HG03045 (cell line): ENCODE measurements around the gene ERGIC1.

Source experiments
- ATAC-seq: cut with Tn5 transposase; IDR thresholded peaks from one replicate; pipeline ENCODE4 v1.9.1; 2021; ENCODE audit warnings: mild to moderate bottlenecking, moderate library complexity; ENCODE audit not compliant: unreplicated experiment

Gene ERGIC1

DNA sequence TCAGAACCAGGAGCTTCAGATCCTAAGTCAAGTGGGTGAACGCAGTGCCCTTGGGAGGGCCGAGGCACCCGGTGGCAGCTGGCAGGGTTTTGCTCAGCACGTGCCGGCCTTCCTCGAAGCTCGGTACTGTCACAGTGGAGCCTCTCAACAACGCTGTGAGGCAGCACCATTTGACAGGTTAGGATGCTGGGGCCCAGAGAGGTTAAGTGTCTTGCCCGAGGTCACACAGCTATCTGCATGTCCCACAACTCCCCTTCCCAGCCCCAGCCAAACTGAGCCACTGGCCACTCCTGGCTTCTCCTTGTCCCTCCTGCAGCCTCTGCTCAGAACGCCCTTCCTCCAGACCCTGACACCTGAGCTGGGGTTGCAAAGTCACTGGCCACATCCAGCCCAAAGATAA, 81.5 kb downstream of the ERGIC1 start:
- no peak for ATAC-seq

DNA sequence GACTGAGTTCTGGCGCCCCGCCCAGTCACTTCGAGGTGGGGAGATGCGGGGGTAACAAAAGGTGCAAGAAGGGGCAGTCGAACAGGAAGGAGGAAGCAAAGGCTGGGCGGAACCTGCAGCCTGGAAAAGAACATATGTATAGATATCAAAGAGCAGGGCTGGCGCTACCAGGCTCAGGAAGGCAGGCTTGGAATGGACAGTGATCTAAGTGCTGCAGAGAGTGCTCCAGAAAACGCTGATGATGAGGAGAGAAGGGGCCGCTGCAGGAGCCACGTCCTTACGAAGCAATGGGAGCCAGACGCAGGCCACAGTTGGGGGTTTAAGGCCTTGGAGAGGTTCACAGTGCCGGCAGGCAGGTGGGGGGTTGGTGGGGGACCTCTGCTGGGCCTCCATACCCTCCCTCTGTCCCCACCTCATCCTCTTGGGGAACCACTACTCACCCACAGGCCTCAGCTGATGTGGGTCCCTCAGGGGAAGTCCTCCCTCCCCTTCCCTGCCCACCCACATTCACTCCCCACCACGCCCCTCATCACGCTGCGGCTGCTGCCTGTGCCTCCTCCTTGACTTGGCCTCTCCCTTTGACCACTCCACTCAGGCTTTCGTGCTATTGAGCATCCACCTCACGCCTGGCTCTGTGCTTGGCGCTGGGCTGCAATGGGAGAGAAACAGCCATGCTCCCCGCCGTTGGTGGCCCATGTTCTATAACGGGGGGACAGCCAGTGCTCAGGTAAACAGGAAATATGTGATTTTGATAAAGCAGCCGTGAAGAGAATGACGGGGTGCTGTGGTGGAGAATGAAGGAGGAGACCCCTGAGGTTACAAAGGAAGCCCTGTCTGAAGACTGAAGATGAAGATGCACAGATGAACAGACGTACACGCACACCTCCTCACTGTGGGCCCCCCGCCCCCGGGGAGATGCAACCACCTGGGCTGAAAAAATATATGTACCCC, 84.6 kb downstream of the ERGIC1 start:
- ATAC-seq: no peak

DNA sequence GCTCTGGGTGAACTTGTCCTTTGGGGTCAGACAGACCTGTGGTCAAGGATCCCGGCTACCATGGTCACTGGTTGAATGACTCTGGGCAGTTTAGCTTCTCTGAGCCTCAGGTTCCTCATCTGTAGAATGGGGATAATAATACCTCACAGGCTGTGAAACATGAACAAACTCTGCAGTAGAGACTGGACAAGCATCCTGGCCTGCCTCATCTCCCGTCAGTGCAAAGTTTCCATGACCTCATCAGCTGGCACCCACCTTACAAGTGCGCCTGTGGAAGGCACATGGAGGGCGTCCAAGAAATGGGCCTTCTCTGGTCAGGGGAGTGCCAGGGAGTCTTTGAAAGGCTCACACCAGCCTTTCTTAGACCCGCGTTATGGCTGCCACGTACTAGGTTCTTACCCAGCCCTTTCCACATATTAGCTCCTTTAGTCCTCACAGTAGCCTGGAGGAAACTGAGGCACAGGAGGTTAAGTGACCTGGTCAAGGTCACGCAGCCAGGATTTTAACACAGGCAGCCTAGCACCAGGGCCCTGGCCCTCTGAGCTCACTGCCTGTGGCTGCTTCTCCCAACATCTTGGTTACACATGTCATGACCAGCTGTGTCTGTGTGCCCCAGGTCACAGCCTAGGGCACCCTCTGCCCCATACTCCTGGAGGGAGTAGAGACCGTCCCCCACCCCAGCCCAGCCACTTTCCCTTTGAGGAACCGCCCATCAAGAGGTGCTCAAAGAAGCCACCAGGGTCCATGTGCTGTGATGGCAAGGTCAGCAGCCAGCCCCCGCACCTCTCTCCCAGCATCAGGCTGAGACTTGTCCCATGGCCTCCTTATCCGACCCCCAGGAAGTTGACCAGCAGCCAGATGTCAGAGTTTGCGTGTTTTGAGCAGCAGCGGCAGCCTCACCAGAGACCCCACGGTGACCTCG, 85.7 kb downstream of the ERGIC1 start:
- no peak for ATAC-seq

DNA sequence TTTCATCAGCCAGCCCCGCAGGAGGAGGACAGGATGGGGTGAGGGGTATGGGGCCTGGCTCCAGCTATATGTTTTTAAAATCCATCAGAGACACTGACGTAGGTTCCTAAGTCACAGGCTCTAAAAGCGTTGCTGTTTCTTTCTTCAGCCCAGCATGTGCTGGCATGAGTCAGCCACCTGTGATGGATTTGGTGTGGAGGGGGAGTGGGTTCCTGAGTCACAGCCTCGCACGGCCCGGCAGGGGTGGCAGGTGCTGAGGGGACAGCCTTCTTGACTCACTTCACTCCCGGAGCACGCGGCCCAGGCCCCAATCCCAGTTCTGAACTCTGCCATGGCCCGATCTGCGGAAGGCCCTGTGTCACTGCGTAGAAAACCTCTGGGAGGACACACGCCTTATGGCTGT, 86.4 kb downstream of the ERGIC1 start:
- no peak for ATAC-seq

DNA sequence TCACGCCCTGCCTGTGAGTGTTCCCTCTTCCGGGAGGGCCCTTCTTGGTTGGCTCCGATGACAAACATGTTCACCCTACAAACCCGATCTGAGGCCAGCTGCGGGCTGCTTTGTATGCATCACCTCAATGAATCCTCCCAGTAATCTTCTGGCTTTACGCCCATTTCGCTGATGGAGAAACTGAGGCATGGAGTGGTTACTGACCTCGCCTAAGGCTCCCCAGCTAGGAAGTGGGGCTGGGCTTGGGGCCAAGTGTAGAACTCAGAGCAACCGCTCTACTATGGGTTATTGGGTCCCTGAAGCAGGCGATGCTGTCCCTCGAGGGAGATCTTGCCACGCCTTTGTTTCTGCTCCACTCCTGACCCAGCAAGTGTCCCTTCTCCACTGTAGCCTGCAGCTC, 86.9 kb downstream of the ERGIC1 start:
- no peak for ATAC-seq

DNA sequence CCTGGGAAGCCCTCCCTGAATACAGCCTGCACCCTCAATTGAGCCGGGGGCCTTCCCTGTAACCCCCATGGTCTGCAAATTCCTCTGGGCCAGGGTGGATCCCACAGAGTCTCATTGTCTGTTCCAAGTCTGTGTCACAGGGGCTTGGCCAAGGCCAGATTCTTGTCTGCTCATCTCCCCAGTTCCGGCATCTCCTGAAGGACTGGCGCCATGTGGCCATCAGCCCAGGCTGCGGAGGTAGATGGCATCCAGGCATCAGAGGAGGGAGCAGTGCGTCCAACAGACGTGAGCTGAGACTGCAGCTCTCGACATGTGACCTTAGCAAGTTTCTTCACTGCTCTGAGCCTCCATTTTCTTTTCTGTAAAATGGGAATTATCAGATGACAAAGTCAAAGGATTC, 87.9 kb downstream of the ERGIC1 start:
- no peak for ATAC-seq

DNA sequence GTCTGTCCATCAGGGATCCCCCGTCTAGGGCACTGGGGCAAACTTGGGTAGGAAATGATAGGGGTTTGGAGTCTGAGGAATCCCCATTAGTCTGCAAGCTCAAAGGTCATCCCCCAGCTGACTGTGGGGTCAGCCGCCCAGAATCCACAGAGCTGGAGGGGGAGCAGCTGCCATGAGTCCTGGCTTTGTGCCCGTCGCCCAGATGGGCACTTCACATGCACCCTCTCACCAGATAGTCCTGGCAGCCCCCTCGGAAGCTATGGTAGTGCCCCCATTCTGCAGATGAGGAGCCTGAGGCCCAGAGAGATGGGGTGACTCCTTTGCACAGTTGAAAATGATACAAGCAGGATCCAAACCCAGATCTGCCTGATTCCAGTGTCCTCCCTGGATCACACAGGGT, 89.5 kb downstream of the ERGIC1 start:
- ATAC-seq: no peak

DNA sequence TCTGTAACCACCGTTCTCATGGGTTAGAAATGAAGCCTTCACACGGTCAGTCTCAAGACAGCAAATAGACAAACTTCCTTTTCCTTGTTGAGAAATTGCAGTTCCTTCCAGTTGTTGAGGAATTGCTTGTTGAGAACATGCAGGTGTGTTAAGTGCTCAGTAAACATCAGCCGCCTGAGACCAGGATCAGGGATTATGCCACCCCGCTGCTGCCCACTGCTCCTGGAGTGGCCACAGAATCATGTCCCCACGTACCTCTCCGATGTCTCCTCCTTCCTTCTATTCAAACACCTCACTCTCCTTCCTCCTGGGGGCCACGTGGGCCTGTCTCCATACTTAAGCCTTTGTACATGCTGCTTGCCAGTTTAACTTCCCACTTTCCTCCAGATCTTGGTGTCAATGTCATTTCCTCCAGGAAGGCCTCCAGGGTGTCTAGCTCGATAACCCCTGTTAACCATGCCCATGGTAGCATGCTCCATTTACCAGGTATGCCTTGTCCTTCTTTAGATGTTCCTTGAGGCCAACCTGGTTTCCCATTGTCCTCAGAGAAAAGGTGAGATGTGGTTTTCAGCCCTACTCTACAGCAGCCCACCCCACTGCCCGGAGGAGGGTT, 91.4 kb downstream of the ERGIC1 start:
- no peak for ATAC-seq

DNA sequence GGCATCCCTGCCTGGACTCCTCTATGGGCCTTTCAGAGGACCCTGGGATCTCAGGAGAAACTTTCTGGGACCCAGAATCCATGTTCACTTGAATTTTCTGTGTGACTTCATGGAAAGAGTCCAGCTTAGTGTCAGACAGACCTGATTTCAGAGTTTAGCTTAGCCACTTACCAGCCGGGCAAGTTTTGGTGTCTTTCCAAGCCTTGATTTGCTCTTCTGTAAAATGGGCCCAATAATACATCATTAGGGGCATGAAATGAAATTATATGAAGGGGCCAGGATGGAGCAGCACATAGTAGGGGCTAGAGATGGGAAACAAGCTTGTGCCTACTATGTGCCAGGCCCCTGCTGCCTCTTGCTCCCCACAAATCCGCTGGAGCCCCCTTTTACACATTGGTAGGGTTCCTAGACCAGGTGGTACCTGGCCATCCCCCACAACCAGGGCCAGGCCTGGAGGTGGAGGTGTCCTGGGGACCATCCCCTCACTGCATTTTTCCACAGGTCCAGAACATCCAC, 92.0 kb downstream of the ERGIC1 start:
- no peak for ATAC-seq

DNA sequence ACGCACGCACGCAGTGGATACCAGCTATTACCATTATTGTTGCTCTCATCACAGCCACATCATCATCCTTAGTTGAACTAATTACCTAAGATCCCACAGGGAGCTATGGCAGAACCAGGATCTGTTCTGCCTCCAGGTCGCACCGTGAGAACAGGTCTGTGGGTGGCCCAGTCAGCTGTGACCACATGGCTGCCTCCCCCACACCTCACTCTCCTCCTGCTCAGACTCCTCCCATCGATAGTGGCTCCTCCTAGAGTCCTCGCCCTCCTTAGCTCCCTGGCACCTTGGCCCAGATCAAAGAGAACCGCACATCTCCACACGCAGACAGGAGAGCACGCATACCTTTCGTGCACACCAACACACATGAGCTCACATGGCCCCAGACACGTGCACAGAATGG, 92.7 kb downstream of the ERGIC1 start:
- no peak for ATAC-seq

DNA sequence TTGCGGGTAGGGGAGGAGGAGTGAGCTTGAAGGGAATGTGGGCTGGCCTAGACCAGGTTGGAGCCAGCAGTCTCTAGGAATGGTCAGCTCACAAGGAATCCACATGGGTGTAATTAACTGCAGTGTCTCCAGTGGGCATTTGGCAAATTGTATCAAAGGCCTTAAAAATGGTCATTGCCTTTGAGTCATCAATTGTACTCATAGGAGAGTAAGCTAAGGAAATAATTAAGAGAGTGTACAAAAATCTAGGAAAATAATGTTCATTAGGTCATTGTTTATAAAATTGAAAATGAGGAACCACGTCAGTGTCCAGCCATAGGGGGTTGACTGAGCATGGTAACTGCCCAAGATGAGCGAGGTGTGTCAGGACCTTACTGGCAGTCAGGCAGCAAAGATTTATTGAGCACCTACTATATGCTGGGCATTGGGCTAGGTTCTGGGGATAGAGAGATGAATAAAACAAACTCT, 95.4 kb downstream of the ERGIC1 start:
- no peak for ATAC-seq

DNA sequence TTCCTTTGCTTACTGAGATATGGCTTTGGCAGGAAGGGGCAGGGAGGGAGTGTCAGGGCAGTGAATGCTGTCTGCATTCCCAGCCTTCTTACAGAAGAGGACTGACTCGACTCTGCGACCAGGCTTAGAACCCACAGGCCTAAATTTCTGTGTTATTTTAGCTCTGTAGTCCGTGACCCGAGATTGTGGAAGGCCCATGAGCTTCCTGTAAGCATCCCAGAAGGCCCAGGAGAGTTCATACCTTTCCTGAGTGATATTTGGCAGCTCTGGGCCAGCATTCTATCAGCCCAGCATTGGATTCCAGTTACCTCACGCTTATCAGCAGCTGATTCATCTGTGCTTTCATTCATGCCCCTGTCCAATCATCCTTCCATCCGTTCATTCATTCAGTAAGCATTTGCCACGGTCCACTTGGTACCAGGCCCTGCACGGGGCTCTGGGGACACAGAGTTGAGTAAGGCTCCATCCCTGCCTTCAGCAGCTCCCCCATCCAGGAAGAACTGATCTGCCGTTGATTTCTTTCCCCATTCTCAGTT, 97.0 kb downstream of the ERGIC1 start:
- no peak for ATAC-seq

DNA sequence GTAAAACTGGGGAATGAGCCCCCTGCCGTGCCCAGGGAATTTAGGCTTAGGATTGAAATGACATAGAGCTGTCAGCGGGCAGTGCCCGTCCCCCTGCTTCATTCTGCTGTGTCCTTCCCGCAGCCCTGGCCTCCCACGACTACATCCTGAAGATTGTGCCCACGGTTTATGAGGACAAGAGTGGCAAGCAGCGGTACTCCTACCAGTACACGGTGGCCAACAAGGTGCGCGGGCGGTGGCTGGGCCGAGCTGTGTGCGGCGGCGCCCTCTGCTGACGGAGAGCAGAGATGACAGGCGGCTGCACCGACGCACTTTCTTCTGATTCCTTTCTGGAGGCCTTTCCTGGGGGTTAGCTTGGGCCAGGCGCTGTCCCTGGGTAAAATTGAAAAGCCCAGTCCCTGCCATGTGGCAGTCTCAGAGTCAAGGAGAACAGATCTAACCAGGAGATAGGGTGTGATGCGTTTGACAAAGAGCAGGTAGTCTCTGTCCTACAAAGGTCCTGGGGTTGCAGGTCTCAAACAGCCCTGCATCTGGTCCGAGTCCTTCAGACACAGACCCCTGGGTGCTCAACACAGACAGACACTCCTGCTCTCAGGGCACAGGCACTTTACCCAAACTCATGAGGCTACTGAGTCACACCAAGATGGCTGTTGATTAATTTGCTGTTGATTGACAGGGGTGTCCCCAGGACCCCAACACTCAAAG, 98.4 kb downstream of the ERGIC1 start:
- peak; percentile 52 for ATAC-seq

DNA sequence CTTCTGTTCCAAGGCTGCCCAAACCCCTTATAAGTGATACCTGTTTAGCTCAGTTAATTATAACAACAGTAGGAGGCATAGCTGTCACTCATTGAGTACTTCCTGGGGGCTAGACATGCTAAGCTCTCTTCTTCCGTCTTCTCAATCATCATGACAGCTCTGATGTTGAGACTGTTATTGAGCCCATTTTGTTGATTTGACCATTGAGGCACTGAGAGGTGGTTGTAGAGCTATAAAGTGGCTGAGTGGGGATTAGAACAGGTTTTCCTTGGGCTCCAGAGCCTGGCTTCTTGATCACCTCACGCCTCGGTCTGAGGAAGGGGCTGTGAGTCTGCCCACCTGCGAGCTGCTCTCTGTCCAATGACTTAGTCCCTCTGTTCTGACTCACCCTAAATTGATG, 99.2 kb downstream of the ERGIC1 start:
- no peak for ATAC-seq

DNA sequence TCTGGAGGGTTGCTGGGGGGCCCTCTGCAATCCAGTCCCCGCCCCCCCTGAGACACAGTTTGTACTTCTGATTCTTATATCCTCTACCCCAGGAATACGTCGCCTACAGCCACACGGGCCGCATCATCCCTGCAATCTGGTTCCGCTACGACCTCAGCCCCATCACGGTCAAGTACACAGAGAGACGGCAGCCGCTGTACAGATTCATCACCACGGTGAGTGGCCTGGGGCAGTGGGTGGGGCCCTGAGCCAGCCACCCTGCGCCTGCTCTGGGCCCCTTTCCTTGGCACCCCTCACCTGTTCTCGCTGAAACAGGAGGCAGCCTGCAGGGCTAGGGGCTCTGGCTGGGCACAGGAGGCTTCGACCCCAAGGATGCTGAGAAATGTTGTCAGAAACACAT, 101.0 kb downstream of the ERGIC1 start:
- no peak for ATAC-seq

DNA sequence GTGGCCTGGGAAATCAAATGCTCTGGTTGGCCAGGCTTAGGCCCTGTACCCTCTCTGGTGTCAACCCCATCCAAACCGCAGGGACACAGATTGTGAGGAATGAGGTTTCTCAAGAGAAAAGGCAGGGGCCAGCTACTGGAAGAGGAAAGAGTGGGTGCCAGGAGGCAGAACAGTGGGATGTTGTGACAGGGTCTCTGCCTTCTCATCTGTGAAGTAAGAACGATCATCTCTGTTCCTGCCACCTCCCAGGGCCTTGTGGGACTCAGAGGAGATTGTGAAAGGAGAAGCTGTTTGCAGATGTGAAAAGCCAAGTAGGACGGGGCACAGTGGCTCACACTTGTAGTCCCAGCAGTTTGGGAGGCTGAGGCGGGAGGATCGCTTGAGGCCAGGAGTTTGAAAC, 102.3 kb downstream of the ERGIC1 start:
- ATAC-seq: no peak

DNA sequence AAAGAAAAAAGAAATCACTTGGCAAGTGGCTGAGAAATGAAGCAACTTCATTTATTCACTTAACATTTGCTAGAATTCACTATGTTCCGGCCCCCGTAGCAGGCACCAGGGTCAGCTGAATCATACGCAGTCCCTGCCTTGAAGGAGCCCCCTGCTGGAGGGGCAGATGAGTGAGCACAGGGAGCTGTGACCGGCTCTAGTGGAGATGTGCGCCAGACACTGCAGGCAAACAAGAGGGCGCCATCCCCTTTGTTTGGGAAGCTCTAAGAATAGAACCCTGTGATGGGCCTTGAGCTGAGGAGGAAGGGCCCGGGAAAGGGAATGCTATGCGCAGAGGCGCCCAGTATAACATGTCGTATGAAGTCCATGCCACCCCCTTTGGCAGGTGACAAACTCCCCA, 105.0 kb downstream of the ERGIC1 start:
- ATAC-seq: no peak

DNA sequence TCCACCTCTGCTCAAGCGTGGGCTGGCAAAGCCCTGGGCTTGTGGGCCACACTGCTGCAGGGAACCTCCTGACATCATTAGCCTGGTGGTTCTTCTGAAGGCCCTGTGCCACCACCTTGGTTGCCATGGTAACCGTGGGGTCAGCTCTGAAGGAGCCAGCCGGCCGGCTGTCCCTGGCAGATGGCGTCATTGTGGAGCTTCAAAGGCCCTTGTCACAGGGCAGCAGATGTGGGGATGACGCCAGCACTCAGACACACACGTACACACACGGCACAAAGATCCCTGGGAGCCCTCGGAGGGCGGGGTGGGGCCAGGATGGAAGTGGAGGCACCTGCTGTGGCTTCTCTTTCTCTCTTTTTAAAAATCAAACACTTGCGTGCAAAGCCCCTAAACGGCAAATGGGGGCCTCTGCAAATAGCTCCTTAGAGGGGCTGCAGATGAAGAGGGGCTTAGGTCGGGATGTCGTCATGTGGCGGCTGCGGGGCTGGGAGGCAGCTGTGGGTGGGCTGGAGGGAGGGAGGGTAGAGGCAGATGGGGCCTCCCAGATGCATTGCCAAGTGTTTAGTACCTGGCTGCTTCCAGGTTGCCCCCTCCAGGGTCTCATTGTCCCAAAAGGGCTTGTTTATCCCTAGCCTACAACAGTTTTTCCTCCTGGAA, 105.7 kb downstream of the ERGIC1 start:
- ATAC-seq: no peak

DNA sequence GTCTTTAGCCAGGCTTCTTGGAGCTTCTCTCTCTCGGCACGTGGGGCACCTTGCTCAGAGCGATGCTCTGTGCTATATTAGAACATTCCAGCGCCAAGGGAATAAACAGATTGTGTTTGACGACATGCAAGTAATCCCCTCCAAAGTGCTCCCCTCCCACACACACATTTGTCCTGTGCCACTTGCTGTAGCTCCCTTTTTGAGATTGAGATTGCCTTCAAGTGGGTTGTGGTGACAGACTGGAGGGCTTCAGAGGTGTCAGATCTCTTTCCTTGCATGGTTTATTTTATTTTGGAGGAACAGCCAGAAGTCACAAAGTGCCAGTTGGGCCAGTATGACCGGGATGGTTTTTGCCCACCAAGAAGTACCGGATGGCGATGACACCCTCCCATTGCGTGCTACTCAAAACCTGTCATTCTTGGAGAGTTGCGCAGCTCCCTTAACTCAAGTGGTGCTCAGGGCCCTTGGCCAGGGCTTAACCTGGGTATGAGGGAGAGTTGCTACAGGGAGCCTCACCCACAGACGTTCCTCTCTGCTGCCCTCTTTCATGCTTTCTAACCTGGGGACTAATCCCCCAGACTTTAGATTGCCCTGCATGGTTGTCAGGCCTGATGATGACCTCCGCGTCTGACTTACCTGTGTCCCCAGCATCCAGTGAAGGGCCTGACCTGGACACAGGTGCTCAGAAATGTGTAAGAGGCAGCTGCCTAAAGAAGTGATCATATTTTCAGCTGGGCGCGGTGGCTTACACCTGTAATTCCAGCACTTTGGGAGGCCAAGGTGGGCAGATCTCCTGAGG, 106.4 kb downstream of the ERGIC1 start:
- no peak for ATAC-seq
